Measurements from ENCODE around the gene KIF26B. TPM values are rescaled to one million over a fixed set of nuclear protein-coding genes. Genes with fewer than 3 reads are reported as not detected.

KIF26B gene
- total and polyA plus RNA-seq, 2 of the 4 experiments (the other 2 are of a cell fraction) = 0.53 to 0.54 TPM

DNA sequence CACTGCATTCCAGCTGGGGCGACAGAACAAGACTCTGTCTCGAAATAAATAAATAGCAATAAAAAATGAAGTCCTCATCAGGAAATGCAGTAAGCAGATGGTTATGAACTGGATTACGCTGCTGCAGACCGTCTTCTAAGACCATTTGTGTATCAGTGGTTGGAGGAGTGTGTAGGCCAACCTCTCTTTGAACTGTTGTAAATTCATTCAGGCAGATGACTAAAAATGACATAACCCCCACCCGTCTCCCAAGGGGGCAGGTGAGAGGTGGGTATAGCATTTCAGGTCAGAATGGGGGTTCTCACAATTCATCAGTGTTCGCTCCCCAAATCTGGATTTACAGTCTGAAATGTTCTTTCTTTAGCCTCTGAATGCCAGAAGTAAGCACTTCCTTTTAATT lies 177.3 kb downstream of the KIF26B start:
- in situ Hi-C loops (cut with MboI; ENCODE audit: low sequenced_read_pairs) = no loop called here
- no peak overlapping the region for H3K27ac ChIP-seq (ENCODE audit: insufficient read depth, low read length)
- POLR2A ChIA-PET (ENCODE audit: unreplicated experiment) = no interaction called here

More for the DNA sequence above, 177.3 kb downstream of the KIF26B start:
- Histone ChIP-seq H4K8ac (ENCODE audit: low read depth in 2 of 2, low read length in 2 of 2) (no peak overlapping the region), H3K18ac (ENCODE audit: low read depth, low read length) (no peak overlapping the region), H3K14ac (replicated peaks; ENCODE audit: low read depth, low read length) (no peak overlapping the region), H3K56ac (ENCODE audit: extremely low read depth, insufficient read depth, low read length) (no peak overlapping the region), H4K20me1 (ENCODE audit: insufficient read depth, low read length) (no peaks in the 10 kb centered on the region), H3K4me1 (ENCODE audit: control insufficient read depth, insufficient read depth, low read length) (no peaks in the 10 kb centered on the region), H3K79me1 (ENCODE audit: low read depth in 1 of 2, low read length in 2 of 2) (no peaks in the 10 kb centered on the region; a peak in 1 of 4 replicates), H4K5ac (ENCODE audit: low read depth, low read length) (no peak overlapping the region), H3K9me3 (ENCODE audit: control insufficient read depth, insufficient read depth, low read length) (no peaks in the 10 kb centered on the region), H3K4ac (ENCODE audit: low read depth, low read length) (no peak overlapping the region), H2BK15ac (ENCODE audit: low read depth, low read length) (no peak overlapping the region), H3K4me2 (ENCODE audit: low read depth, low read length) (no peak overlapping the region), H3K27me3 (ENCODE audit: control insufficient read depth, insufficient read depth, low read length) (no peaks in the 10 kb centered on the region), H3K9me1 (ENCODE audit: insufficient read depth, low read length) (no peaks in the 10 kb centered on the region), H2BK120ac (ENCODE audit: low read depth, low read length) (no peak overlapping the region), H2AK9ac (replicated peaks; ENCODE audit: low read depth, low read length, poor library complexity) (no peak overlapping the region), H4K91ac (ENCODE audit: insufficient read depth, low read depth, low read length) (no peak overlapping the region), H3K4me3 (ENCODE audit: insufficient read depth, low read depth, low read length) (no peak overlapping the region), H3K36me3 (ENCODE audit: control insufficient read depth, insufficient read depth, low read length) (no peaks in the 10 kb centered on the region), H2AFZ (replicated peaks; ENCODE audit: low read length, poor library complexity) (no peak overlapping the region), H2AK5ac (ENCODE audit: low read depth, low read length) (no peak overlapping the region), H3K23ac (ENCODE audit: low read depth, low read length) (no peak overlapping the region), H2BK5ac (ENCODE audit: low read depth, low read length, poor library complexity, severe bottlenecking) (no peak overlapping the region), H3K9ac (ENCODE audit: low read depth, low read length) (no peak overlapping the region), H2BK20ac (ENCODE audit: low read depth, low read length) (no peak overlapping the region)
- no peak for DNase-seq
- BruUV-seq (replicated peaks) = no TSS peak
- CTCF ChIA-PET = no interaction called here
- WGBS, 2 experiments (ENCODE audit: extremely low coverage in 2 of 2, insufficient read length in 1 of 2) = 83% methylated on average over 1 of the region's 6 CpGs; no CpG with 5 or more reads in 1 of the 2 experiments
- intact Hi-C loops (cut with micrococcal nuclease) (no loop called here), dilution Hi-C loops (cut with HindIII; ENCODE audit: low sequenced_read_pairs, unreplicated experiment) (no loop called here)
- TF ChIP-seq MAZ (IDR thresholded peaks at IDR 0.05; ENCODE audit: borderline replicate concordance, low read depth, low read length) (no peak), SMC3 (IDR thresholded peaks at IDR 0.05; ENCODE audit: low read depth, low read length) (no peak), RCOR1 (IDR thresholded peaks at IDR 0.05; ENCODE audit: insufficient replicate concordance, low read length) (no peak), CEBPB (IDR thresholded peaks at IDR 0.05; ENCODE audit: low read depth, low read length) (no peak), CHD1 (IDR thresholded peaks at IDR 0.05; ENCODE audit: low read depth, low read length) (no peak), RFX5 (IDR thresholded peaks at IDR 0.05; ENCODE audit: low read depth, low read length) (no peak), POLR2A (IDR thresholded peaks at IDR 0.05; ENCODE audit: low read depth, low read length) (no peak), MAFK (IDR thresholded peaks at IDR 0.05; ENCODE audit: low read depth, low read length) (no peak), RAD21 (IDR thresholded peaks at IDR 0.05; ENCODE audit: low read length) (no peak), NFE2L2 (IDR thresholded peaks at IDR 0.05; ENCODE audit: low read depth, low read length) (no peak), MXI1 (IDR thresholded peaks at IDR 0.05; ENCODE audit: borderline replicate concordance, low read depth, low read length) (no peak), FOS (IDR thresholded peaks at IDR 0.05; ENCODE audit: low read depth, low read length) (no peak), BHLHE40 (IDR thresholded peaks at IDR 0.05; ENCODE audit: low read depth, low read length) (no peak)
- TF ChIP-seq, protein P1, sequence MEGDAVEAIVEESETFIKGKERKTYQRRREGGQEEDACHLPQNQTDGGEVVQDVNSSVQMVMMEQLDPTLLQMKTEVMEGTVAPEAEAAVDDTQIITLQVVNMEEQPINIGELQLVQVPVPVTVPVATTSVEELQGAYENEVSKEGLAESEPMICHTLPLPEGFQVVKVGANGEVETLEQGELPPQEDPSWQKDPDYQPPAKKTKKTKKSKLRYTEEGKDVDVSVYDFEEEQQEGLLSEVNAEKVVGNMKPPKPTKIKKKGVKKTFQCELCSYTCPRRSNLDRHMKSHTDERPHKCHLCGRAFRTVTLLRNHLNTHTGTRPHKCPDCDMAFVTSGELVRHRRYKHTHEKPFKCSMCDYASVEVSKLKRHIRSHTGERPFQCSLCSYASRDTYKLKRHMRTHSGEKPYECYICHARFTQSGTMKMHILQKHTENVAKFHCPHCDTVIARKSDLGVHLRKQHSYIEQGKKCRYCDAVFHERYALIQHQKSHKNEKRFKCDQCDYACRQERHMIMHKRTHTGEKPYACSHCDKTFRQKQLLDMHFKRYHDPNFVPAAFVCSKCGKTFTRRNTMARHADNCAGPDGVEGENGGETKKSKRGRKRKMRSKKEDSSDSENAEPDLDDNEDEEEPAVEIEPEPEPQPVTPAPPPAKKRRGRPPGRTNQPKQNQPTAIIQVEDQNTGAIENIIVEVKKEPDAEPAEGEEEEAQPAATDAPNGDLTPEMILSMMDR (conservative IDR thresholded peaks at IDR 0.05; ENCODE audit: low read depth, low read length) = no peak
- TF ChIP-seq, protein P2, sequence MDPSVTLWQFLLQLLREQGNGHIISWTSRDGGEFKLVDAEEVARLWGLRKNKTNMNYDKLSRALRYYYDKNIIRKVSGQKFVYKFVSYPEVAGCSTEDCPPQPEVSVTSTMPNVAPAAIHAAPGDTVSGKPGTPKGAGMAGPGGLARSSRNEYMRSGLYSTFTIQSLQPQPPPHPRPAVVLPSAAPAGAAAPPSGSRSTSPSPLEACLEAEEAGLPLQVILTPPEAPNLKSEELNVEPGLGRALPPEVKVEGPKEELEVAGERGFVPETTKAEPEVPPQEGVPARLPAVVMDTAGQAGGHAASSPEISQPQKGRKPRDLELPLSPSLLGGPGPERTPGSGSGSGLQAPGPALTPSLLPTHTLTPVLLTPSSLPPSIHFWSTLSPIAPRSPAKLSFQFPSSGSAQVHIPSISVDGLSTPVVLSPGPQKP (IDR thresholded peaks at IDR 0.05; ENCODE audit: borderline replicate concordance, low read depth, low read length) = no peak
- TF ChIP-seq, protein P3, sequence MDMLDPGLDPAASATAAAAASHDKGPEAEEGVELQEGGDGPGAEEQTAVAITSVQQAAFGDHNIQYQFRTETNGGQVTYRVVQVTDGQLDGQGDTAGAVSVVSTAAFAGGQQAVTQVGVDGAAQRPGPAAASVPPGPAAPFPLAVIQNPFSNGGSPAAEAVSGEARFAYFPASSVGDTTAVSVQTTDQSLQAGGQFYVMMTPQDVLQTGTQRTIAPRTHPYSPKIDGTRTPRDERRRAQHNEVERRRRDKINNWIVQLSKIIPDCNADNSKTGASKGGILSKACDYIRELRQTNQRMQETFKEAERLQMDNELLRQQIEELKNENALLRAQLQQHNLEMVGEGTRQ (IDR thresholded peaks at IDR 0.05; ENCODE audit: low read depth, low read length) = no peak
- ATAC-seq (ENCODE audit: low read depth) = no peak

Measured in IMR-90 (cell line).